Kidney glomerular epithelial cell (primary cell): ENCODE measurements around the gene NR4A1.

Experiments used
- DNase-seq: peaks from one replicate; lab custom pipeline; 2025; lab: John Stamatoyannopoulos, UW

The NR4A1 gene

GRCh38 chr12:52079576-52080402, 28.5 kb downstream of the NR4A1 start, which contains the start of gene SMIM41:
Gene SMIM41 (plus strand): TSS chr12:52079704. CDS start chr12:52079780, 76 bp downstream.
- no peak for DNase-seq

GRCh38 chr12:52080403-52081251, 29.4 kb downstream of the NR4A1 start:
- no peak for DNase-seq

GRCh38 chr12:52081263-52081733, 30.1 kb downstream of the NR4A1 start:
- DNase-seq: no peak

- no peak for DNase-seq
These were observed 30.9 kb downstream of the NR4A1 start for GRCh38 chr12:52082026-52082668.

GRCh38 chr12:52082669-52082987, 31.4 kb downstream of the NR4A1 start:
- no peak for DNase-seq

GRCh38 chr12:52082988-52083637, 31.9 kb downstream of the NR4A1 start:
- peak; percentile 31 for DNase-seq

DNA sequence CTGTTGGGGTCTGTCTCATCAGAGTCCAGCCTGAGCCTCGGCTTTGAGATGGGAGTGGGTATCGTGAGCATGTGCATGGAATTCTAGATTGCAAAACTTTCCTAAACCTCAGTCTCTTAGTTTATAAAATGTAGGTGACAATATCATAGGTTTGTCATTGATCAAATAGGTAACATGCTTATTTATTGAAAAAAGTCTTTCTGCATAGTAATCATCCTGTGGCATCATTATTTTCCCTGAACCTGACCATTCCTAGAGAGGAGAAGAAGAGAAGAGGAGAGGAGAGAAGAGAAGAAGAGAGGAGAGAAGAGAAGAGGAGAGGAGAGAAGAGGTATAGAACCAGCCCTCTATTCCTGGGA, 32.4 kb downstream of the NR4A1 start:
- no peak for DNase-seq

DNA sequence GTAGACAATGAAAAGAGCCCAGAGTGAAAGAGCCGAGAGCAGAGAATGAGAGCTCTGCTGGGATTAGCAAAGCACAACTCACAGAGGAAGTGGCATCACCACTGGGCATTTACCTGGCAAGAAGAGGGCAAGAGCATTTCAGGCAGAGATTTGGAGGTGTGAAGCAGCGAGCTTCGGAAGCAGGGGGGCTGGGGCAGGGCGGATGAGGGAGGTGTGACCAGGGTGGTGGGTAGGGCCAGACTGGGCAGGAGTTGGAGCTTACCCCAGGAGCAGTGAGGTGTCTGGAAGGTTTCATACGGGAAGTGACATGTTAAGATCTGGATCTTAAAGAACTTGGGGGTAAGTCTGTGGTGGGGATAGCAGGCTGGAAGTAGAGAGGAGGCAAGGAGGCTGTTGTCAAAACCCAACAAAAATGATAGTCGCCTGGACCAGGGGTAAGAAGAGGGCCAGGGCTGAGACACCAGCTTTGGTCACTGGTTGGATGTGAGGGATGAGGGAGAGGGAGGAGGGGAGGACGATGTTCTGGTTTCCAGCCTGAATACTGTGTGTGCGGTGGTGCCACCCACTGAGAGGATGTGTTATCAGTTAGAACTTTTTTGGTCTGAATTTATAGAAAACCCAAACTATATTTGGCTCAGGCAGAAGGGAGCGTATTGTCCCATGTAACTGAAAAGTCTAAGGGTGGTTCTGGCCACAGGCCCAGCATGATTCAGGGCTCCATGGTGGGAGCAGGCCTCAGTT, 33.4 kb downstream of the NR4A1 start:
- no peak for DNase-seq

- DNase-seq: no peak
These were observed 34.5 kb downstream of the NR4A1 start for GRCh38 chr12:52085682-52086180.

GRCh38 chr12:52086366-52086765, 35.1 kb downstream of the NR4A1 start:
- DNase-seq: no peak

GRCh38 chr12:52086944-52087835, 35.9 kb downstream of the NR4A1 start:
- no peak for DNase-seq

DNA sequence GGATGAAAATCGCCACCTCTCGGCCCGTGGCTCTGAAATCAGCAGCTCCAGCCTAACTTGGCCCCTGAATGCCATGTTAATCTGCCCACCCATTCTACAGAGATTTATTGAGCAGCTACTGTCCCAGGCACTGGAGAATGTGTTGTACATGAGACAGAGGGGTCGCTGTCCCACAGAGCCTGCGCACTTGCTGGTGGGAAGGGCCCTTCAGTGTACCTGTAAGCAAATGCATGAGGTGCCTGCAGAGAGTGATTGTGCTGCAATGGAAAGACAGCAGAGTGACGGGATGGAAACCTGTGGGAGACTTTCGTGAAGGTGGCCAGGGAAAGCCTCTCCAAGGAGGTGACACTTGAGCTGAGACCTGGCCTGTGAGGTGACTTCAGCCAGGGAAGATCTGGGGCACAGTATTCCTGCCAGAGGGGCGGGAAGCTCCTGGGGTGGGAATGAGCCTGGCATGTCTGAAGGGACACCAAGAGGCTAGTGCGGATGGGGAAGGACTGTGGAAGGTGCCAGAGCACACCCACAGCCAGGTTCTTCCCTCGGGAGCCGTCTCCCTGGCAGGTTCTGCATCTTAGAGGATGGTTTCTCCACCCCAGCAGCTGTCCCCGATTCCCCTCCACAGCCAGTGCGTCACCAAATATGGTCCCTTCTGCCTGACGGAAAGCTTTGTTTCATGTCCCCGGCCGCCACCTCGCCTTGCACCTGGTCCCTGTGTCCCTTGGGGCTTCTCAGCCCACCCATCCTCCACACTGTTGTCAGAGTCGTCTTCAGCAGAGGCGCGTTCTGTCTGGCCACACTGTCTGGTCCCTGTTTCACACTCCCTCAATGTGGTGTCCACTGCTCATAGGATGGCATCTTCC, 36.9 kb downstream of the NR4A1 start:
- no peak for DNase-seq

DNA sequence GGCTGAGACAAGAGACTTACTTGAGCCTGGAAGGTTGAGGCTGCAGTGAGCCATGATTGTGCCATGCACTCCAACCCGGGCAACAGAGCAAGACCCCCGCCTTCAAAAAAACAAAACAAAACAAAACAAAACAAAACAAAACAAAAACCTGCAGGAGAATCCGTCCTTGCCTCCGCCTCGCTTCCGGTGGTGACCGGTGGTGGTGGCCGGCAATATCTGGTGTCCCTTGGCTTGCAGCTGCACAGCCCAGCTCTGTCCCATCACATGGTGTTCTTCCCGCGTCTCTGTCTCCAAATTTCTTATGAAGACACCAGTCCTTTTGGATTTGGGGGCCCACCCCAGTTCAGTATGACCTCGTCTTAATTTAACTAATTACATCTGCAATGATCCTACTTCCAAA, 38.2 kb downstream of the NR4A1 start:
- no peak for DNase-seq

GRCh38 chr12:52090291-52090690, 39.0 kb downstream of the NR4A1 start:
- DNase-seq: no peak

DNA sequence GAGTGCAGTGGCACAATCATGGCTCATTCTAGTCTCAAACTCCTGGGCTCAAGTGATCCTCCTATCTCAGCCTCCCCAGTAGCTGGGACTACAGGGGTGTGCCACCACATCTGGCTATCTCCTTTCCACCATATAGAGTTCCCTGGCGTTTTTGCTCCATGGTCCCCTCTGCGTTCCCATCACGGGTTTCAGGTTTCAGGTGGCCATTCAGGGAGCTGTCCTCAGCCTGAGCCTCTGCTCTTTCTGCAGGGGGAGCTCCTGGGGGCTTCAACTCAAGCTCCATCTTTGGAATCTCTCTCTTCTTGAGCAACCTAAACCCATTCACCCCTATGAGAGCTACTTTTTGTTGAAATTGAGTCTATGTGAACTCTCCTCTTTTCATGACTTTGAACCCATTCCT, 39.8 kb downstream of the NR4A1 start:
- no peak for DNase-seq

DNA sequence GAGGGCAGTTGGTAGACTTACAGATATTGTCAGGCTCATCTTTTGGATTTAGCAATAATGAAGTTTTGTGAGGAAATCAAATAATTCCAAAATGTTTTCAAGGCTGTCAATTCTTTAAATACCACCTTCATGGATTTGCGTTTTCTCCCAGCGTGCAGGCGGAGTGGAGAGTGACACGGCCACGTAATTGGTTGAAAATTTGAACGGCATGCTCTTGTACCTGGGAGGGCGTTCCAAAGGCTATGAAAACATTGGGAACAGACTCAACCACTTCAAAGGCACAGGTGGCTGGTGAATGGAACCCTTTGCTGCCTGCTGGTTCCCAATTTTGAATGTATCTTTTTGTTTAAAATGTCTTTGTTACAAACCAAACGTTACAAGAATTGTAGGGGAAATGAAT, 40.6 kb downstream of the NR4A1 start:
- DNase-seq: no peak

DNA sequence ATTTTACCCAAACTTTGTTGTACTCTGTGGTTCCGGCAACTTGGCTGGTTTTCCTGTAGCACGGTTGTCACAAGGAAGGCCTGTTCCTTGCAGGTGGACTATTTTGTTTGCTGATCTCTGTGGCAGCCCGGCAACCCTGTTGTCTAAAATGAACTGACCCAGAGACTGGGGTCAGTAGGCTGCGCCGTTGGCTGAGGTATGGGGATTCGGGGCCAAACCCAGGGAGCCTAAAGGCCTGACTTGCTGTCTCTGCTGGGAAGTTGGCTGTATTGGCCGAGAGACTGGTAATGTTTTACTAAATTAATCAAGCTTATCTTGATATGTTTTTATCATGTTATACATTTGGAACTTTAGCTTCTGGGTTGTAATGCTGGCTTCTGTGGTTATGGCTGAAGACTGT, 42.1 kb downstream of the NR4A1 start:
- no peak for DNase-seq

DNA sequence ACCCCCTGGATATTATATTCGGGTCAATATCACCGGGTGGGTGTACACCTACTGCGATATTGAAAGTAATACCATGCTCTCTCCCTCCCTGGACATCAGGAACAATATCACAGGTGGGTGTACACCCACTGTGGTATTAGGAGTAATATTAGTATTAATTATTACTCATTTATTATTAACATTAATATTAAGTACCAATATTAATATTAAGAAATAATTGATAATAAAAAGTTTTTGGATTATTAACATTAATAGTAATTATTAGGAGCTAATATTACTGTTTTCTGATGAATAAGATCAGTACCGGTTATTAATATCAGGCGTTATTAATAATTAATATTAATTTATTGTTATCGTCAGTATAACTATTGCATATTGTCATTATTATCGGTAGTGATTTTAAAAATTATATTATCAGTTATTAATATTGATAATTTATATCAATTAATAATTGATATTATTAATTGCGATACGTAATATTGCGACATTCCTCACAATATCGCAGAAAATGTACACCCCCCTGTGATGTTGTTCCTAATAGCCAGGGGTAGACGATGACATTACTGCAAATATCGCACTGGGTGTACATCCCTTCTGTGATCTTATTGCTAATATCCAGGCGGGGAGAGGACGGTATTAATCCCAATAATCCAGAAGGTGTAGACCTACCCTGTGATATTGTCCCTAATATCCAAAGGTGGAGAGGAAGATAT, 45.2 kb downstream of the NR4A1 start:
- no peak for DNase-seq
